Liver (tissue), 3 donors: ENCODE results near the gene ALDOA.

Source experiments
- GABPA ChIP-seq, 2 donors: IDR thresholded peaks in 1 of 2; conservative IDR thresholded peaks in 1 of 2; 2 replicates each; pipeline ENCODE4 v1.6.1; 2016; ENCODE audit warnings: antibody characterized with exemption in 2 of 2, mild to moderate bottlenecking in 1 of 2, moderate library complexity in 1 of 2
- JUND ChIP-seq, 2 donors: IDR thresholded peaks; 2 replicates each; pipeline ENCODE4 v1.6.1; 2016; ENCODE audit warnings: antibody characterized with exemption in 2 of 2
- RXRA ChIP-seq, 2 donors: IDR thresholded peaks; 2 replicates each; pipeline ENCODE4 v1.6.1; 2017 to 2018; ENCODE audit warnings: antibody characterized with exemption in 2 of 2, mild to moderate bottlenecking in 1 of 2
- YY1 ChIP-seq: IDR thresholded peaks from 2 replicates; pipeline ENCODE4 v1.6.1; 2016; ENCODE audit warnings: antibody characterized with exemption, mild to moderate bottlenecking
- TF ChIP-seq, protein P1 (sequence below): fragments of 150-350 bp; IDR thresholded peaks from 2 replicates; pipeline ENCODE4 v1.5.1; 2017; ENCODE audit warnings: improper control_type of control experiment, low read depth, low read length; ENCODE audit not compliant: missing input control
- donor health status: healthy.
- donor health status: healthy.

- TF ChIP-seq, protein P1, sequence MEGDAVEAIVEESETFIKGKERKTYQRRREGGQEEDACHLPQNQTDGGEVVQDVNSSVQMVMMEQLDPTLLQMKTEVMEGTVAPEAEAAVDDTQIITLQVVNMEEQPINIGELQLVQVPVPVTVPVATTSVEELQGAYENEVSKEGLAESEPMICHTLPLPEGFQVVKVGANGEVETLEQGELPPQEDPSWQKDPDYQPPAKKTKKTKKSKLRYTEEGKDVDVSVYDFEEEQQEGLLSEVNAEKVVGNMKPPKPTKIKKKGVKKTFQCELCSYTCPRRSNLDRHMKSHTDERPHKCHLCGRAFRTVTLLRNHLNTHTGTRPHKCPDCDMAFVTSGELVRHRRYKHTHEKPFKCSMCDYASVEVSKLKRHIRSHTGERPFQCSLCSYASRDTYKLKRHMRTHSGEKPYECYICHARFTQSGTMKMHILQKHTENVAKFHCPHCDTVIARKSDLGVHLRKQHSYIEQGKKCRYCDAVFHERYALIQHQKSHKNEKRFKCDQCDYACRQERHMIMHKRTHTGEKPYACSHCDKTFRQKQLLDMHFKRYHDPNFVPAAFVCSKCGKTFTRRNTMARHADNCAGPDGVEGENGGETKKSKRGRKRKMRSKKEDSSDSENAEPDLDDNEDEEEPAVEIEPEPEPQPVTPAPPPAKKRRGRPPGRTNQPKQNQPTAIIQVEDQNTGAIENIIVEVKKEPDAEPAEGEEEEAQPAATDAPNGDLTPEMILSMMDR: no peak
- TF ChIP-seq YY1 (no peak), JUND (IDR thresholded peaks at IDR 0.05) (no peak), GABPA (IDR thresholded peaks at IDR 0.05 in 1 of 2, conservative IDR thresholded peaks at IDR 0.05 in 1 of 2) (no peak), RXRA (IDR thresholded peaks at IDR 0.05) (no peak)
Observed at GRCh38 chr16:30054451-30054850, 11.1 kb upstream of the ALDOA start.
